ENCODE results near the gene PDE7B. TPM values are rescaled to one million over a fixed set of nuclear protein-coding genes. Genes with fewer than 3 reads are reported as not detected.

The PDE7B gene
- total RNA-seq, 4 donors from 2014 or later = 7.8 to 13.7 (median 8.6) TPM

- Histone ChIP-seq H3K9me3 (no peaks in the 10 kb centered on the region), H3K27me3 (no peaks in the 10 kb centered on the region), H3K36me3 (no peaks in the 10 kb centered on the region), H3K4me1 (peaks cover 29 to 35% of the 10 kb centered on the region in 2 donors), H3K4me3 (replicated peaks in 1 of 3) (no peak overlapping the region), H3K27ac (peak overlapping the region; percentile 70 to 86 (median 70))
- TF ChIP-seq CTCF (IDR thresholded peaks at IDR 0.05) = no peak
- TF ChIP-seq POLR2A (IDR thresholded peaks at IDR 0.05) = no peak
- intact Hi-C loops (cut with DNase I) = no loop called here
- 31 to 32% methylated on average over 6 of the region's 6 CpGs for WGBS, 2 donors
- peak; percentile 34 to 40 for DNase-seq
These were observed 50.4 kb downstream of the PDE7B start for GRCh38 chr6:135901774-135902524.

- WGBS, 2 donors = 61 to 87% methylated on average over 2 of the region's 2 CpGs
- Histone ChIP-seq H3K27ac (peak overlapping the region; percentile 70 to 86 (median 70)), H3K9me3 (no peaks in the 10 kb centered on the region), H3K36me3 (no peaks in the 10 kb centered on the region), H3K27me3 (no peaks in the 10 kb centered on the region), H3K4me3 (replicated peaks in 1 of 3) (no peak overlapping the region), H3K4me1 (peaks cover 34 to 36% of the 10 kb centered on the region in 2 donors)
- no peak for DNase-seq
- intact Hi-C loops (cut with DNase I) = no loop called here
- TF ChIP-seq CTCF (IDR thresholded peaks at IDR 0.05) = no peak
These were observed 51.3 kb downstream of the PDE7B start for GRCh38 chr6:135902756-135903331.

GRCh38 chr6:135904666-135905065, 53.2 kb downstream of the PDE7B start:
- TF ChIP-seq POLR2A (IDR thresholded peaks at IDR 0.05) = no peak
- no peak for TF ChIP-seq CTCF (IDR thresholded peaks at IDR 0.05)
- H3K27me3 ChIP-seq = no peaks in the 10 kb centered on the region
- no peaks in the 10 kb centered on the region for H3K36me3 ChIP-seq
- H3K27ac ChIP-seq = no peak overlapping the region
- WGBS, 2 donors = 92 to 95% methylated on average over 2 of the region's 2 CpGs
- intact Hi-C loops (cut with DNase I) = no loop called here
- no peak for DNase-seq
- no peak overlapping the region for H3K4me3 ChIP-seq (replicated peaks in 1 of 3)
- peaks cover 34 to 36% of the 10 kb centered on the region in 2 donors for H3K4me1 ChIP-seq
- H3K9me3 ChIP-seq = no peaks in the 10 kb centered on the region

GRCh38 chr6:135905604-135906300, 54.3 kb downstream of the PDE7B start:
- Histone ChIP-seq H3K27ac (no peak overlapping the region), H3K4me1 (peaks cover 34 to 36% of the 10 kb centered on the region in 2 donors), H3K4me3 (replicated peaks in 1 of 3) (no peak overlapping the region), H3K36me3 (no peaks in the 10 kb centered on the region), H3K27me3 (no peaks in the 10 kb centered on the region), H3K9me3 (no peaks in the 10 kb centered on the region)
- no peak for TF ChIP-seq CTCF (IDR thresholded peaks at IDR 0.05)
- TF ChIP-seq POLR2A (IDR thresholded peaks at IDR 0.05) = no peak
- intact Hi-C loops (cut with DNase I) = no loop called here
- 89 to 93% methylated on average over 18 of the region's 18 CpGs for whole genome bisulfite sequencing, 2 donors
- DNase-seq = no peak

GRCh38 chr6:135906542-135906941, 55.0 kb downstream of the PDE7B start:
- H3K27me3 ChIP-seq = no peaks in the 10 kb centered on the region
- no peak for TF ChIP-seq CTCF (IDR thresholded peaks at IDR 0.05)
- TF ChIP-seq POLR2A (IDR thresholded peaks at IDR 0.05) = no peak
- peak overlapping the region in 1 of 3 donors; percentile 56 for H3K27ac ChIP-seq
- WGBS, 2 donors = 89 to 92% methylated on average over 3 of the region's 3 CpGs
- no peaks in the 10 kb centered on the region for H3K9me3 ChIP-seq
- no peak overlapping the region for H3K4me3 ChIP-seq (replicated peaks in 1 of 3)
- intact Hi-C loops (cut with DNase I) = no loop called here
- H3K36me3 ChIP-seq = no peaks in the 10 kb centered on the region
- peaks cover 29 to 31% of the 10 kb centered on the region in 2 donors for H3K4me1 ChIP-seq
- DNase-seq = no peak

Data from thyroid gland (tissue), 4 donors.